MM.1S (cell line): Measurements from ENCODE around the gene NAGLU.

ENCODE experiments used
- CTCF ChIP-seq: fragments of 300-600 bp; sonication (generic); IDR thresholded peaks from 2 replicates; pipeline ENCODE4 v1.5.1; 2016; ENCODE audit warnings: antibody characterized with exemption, low read length, mixed read lengths
- EZH2 ChIP-seq: fragments of 300-600 bp; sonication (generic); optimal IDR thresholded peaks from 2 replicates; pipeline ENCODE3; 2017; ENCODE audit warnings: low read depth, mild to moderate bottlenecking, antibody characterized with exemption, low read length, mixed read lengths
- EZH2phosphoT487 ChIP-seq: fragments of 300-600 bp; sonication (generic); IDR thresholded peaks from 2 replicates; pipeline ENCODE4 v1.6.1; 2018; ENCODE audit warnings: antibody characterized with exemption, low read length

GRCh38 chr17:42529061-42529460, 7.0 kb upstream of the NAGLU start:
- no peak for TF ChIP-seq CTCF
- TF ChIP-seq EZH2: no peak
- no peak for TF ChIP-seq EZH2phosphoT487
